ENCODE data around the gene SLC35A1.

SLC35A1 gene

GRCh38 chr6:87541744-87542143 is 69.0 kb downstream of the SLC35A1 start:
- peaks cover 4% of the 10 kb centered on the region for H3K4me1 Mint-ChIP-seq
- no peaks in the 10 kb centered on the region for H3K9me3 Mint-ChIP-seq
- no peaks in the 10 kb centered on the region for H3K27me3 Mint-ChIP-seq (ENCODE audit: low read depth)
- H3K4me3 Mint-ChIP-seq = no peak overlapping the region
- H3K36me3 Mint-ChIP-seq (ENCODE audit: low read depth) = peaks cover 62% of the 10 kb centered on the region
- no peak overlapping the region for H3K27ac Mint-ChIP-seq
- no peak for TF ChIP-seq CTCF (IDR thresholded peaks at IDR 0.05; ENCODE audit: unreplicated experiment in 3 of 3)

GRCh38 chr6:87543696-87544473 is 71.1 kb downstream of the SLC35A1 start:
- Mint-ChIP-seq H3K4me1 (peaks cover 4% of the 10 kb centered on the region), H3K4me3 (no peak overlapping the region), H3K36me3 (ENCODE audit: low read depth) (peaks cover 66% of the 10 kb centered on the region), H3K27ac (peak overlapping the region; percentile 23 to 47 (median 35)), H3K27me3 (ENCODE audit: low read depth) (no peaks in the 10 kb centered on the region), H3K9me3 (no peaks in the 10 kb centered on the region)
- no peak for TF ChIP-seq CTCF (IDR thresholded peaks at IDR 0.05; ENCODE audit: unreplicated experiment in 3 of 3)

GRCh38 chr6:87544474-87544735 is 71.6 kb downstream of the SLC35A1 start:
- peaks cover 63% of the 10 kb centered on the region for H3K36me3 Mint-ChIP-seq (ENCODE audit: low read depth)
- peak overlapping the region; percentile 23 to 47 (median 35) for H3K27ac Mint-ChIP-seq
- no peak overlapping the region for H3K4me3 Mint-ChIP-seq
- no peak for TF ChIP-seq CTCF (IDR thresholded peaks at IDR 0.05; ENCODE audit: unreplicated experiment in 3 of 3)
- no peaks in the 10 kb centered on the region for H3K27me3 Mint-ChIP-seq (ENCODE audit: low read depth)
- H3K9me3 Mint-ChIP-seq = no peaks in the 10 kb centered on the region
- peaks cover 4% of the 10 kb centered on the region for H3K4me1 Mint-ChIP-seq

- TF ChIP-seq CTCF (IDR thresholded peaks at IDR 0.05; ENCODE audit: unreplicated experiment in 3 of 3) = no peak
- H3K4me3 Mint-ChIP-seq = no peak overlapping the region
- no peaks in the 10 kb centered on the region for H3K27me3 Mint-ChIP-seq (ENCODE audit: low read depth)
- no peak overlapping the region for H3K27ac Mint-ChIP-seq
- peaks cover 59% of the 10 kb centered on the region for H3K36me3 Mint-ChIP-seq (ENCODE audit: low read depth)
- no peaks in the 10 kb centered on the region for H3K9me3 Mint-ChIP-seq
- no peaks in the 10 kb centered on the region for H3K4me1 Mint-ChIP-seq
These were observed 79.0 kb downstream of the SLC35A1 start for GRCh38 chr6:87551799-87552198.

- Mint-ChIP-seq H3K27ac (no peak overlapping the region), H3K4me1 (no peaks in the 10 kb centered on the region), H3K36me3 (ENCODE audit: low read depth) (peaks cover 59% of the 10 kb centered on the region), H3K9me3 (no peaks in the 10 kb centered on the region), H3K4me3 (no peak overlapping the region), H3K27me3 (ENCODE audit: low read depth) (no peaks in the 10 kb centered on the region)
- no peak for TF ChIP-seq CTCF (IDR thresholded peaks at IDR 0.05; ENCODE audit: unreplicated experiment in 3 of 3)
These were observed 80.5 kb downstream of the SLC35A1 start for GRCh38 chr6:87553159-87553765.

- Mint-ChIP-seq H3K36me3 (ENCODE audit: low read depth) (peaks cover 46% of the 10 kb centered on the region), H3K4me1 (no peaks in the 10 kb centered on the region), H3K4me3 (no peak overlapping the region), H3K27ac (no peak overlapping the region), H3K9me3 (no peaks in the 10 kb centered on the region), H3K27me3 (ENCODE audit: low read depth) (no peaks in the 10 kb centered on the region)
- TF ChIP-seq CTCF (IDR thresholded peaks at IDR 0.05; ENCODE audit: unreplicated experiment in 3 of 3) = no peak
These were observed 82.7 kb downstream of the SLC35A1 start for GRCh38 chr6:87555506-87555905.
